Left lung (tissue), 10 donors: ENCODE measurements around the gene NUP188. TPM values are rescaled to one million over a fixed set of nuclear protein-coding genes. Genes with fewer than 3 reads are reported as not detected.

Experiments
- ATAC-seq: fragments of 200-7000 bp; cut with Tn5 transposase; one replicate; pipeline ENCODE4 v1.9.1; 2020; ENCODE audit warnings: moderate library complexity
- DNase-seq, 4 donors: peaks; one replicate each; pipeline ENCODE4 v3.0.0-alpha.2; 2013 to 2020
- H3K27ac ChIP-seq, 2 donors: fragments of 200-600 bp; sonication (generic) in 1 of 2; one replicate each; pipeline versions ENCODE4 v1.5.0 to v1.8.0; 2020 to 2021
- H3K27me3 ChIP-seq, 2 donors: fragments of 200-600 bp; sonication (generic) in 1 of 2; one replicate each; pipeline versions ENCODE4 v1.5.0 to v1.8.0; 2020 to 2021
- H3K36me3 ChIP-seq, 2 donors: fragments of 200-600 bp; sonication (generic) in 1 of 2; one replicate each; pipeline versions ENCODE4 v1.5.0 to v1.8.0; 2020 to 2021
- H3K4me1 ChIP-seq, 2 donors: fragments of 200-600 bp; one replicate each; pipeline ENCODE4 v1.8.0; 2021
- H3K4me3 ChIP-seq, 2 donors: fragments of 200-600 bp; sonication (generic) in 1 of 2; one replicate each; pipeline versions ENCODE4 v1.5.0 to v1.8.0; 2020 to 2021; ENCODE audit warnings: mild to moderate bottlenecking in 1 of 2
- H3K9me3 ChIP-seq, 2 donors: fragments of 200-600 bp; sonication (generic) in 1 of 2; one replicate each; pipeline versions ENCODE4 v1.5.0 to v1.8.0; 2020 to 2021
- intact Hi-C, 2 donors: fragments of 100-400 bp; cut with DNase I; formaldehyde crosslinking; loops; one replicate each; pipeline versions ENCODE4 v1.11.2 to v1.14.2; 2022
- polyA plus RNA-seq, 6 donors: library from polyadenylated mRNA; unstranded; fragments of 120-200 nt; gene quantifications; one replicate each; pipeline ENCODE4 v1.2.1, GENCODE V29; 2013; ENCODE audit not compliant: insufficient read length in 6 of 6
- total RNA-seq, 2 donors: library from RNA; stranded (reverse); fragmentation: NEBNext Ultra II Directional; extraction: Animal tissue kit (Norgen Biotek cat#: 25700); gene quantifications; one replicate each; pipeline ENCODE4 v1.2.1, GENCODE V29; 2021
- TF ChIP-seq, protein P1 (sequence below), 2 donors: fragments of 200-600 bp; sonication (generic) in 1 of 2; IDR thresholded peaks; one replicate each; pipeline versions ENCODE4 v1.5.0 to v1.8.0; 2021; ENCODE audit warnings: antibody characterized with exemption in 2 of 2
- donor health status: DM: no; HTN: yes; CAD: no.
- donor health status: DM: no; HTN: no; CAD: no.

Gene NUP188
- total and polyA plus RNA-seq, 8 donors, result 42.6 to 67.6 (median 58.9) TPM

GRCh38 chr9:129013674-129014073, 66.2 kb downstream of the NUP188 start:
- Histone ChIP-seq H3K27me3 (no peaks in the 10 kb centered on the region), H3K4me3 (no peak overlapping the region), H3K9me3 (no peaks in the 10 kb centered on the region), H3K4me1 (no peaks in the 10 kb centered on the region), H3K36me3 (peaks cover 0 to 82% of the 10 kb centered on the region in 2 donors), H3K27ac (no peak overlapping the region)
- ATAC-seq (no peak), DNase-seq (no peak)
- TF ChIP-seq, protein P1, sequence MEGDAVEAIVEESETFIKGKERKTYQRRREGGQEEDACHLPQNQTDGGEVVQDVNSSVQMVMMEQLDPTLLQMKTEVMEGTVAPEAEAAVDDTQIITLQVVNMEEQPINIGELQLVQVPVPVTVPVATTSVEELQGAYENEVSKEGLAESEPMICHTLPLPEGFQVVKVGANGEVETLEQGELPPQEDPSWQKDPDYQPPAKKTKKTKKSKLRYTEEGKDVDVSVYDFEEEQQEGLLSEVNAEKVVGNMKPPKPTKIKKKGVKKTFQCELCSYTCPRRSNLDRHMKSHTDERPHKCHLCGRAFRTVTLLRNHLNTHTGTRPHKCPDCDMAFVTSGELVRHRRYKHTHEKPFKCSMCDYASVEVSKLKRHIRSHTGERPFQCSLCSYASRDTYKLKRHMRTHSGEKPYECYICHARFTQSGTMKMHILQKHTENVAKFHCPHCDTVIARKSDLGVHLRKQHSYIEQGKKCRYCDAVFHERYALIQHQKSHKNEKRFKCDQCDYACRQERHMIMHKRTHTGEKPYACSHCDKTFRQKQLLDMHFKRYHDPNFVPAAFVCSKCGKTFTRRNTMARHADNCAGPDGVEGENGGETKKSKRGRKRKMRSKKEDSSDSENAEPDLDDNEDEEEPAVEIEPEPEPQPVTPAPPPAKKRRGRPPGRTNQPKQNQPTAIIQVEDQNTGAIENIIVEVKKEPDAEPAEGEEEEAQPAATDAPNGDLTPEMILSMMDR (IDR thresholded peaks at IDR 0.05), result no peak
- intact Hi-C loops, result no loop called here

DNA sequence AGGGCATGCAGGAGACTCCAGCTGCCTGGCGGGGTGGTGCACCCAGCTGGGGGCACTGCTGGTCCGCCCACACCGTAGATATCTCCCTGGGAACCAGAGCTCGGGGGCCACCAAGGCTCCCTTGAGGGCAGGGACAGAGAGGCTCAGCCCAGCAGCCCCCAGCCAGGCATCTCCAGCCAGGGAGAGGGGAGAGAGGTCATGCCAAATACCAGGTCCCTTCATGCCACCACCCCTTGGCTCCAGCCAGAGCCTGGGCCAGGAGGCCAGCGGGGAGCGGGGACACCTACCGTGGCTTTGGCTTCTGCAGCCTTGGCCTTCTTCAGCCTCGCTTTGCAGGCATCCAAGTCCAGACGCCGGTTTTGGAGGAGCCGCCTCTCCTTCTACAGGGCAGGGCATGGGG, 66.6 kb downstream of the NUP188 start:
- Histone ChIP-seq H3K4me3 (no peak overlapping the region), H3K36me3 (peaks cover 0 to 82% of the 10 kb centered on the region in 2 donors), H3K4me1 (no peaks in the 10 kb centered on the region), H3K27ac (no peak overlapping the region), H3K9me3 (no peaks in the 10 kb centered on the region), H3K27me3 (no peaks in the 10 kb centered on the region)
- DNase-seq (no peak), ATAC-seq (no peak)
- intact Hi-C loops, result no loop called here
- TF ChIP-seq, protein P1 (IDR thresholded peaks at IDR 0.05), result no peak

- TF ChIP-seq, protein P1 (IDR thresholded peaks at IDR 0.05), result no peak
- no peak for DNase-seq
- no peak for ATAC-seq
- no peak overlapping the region for H3K4me3 ChIP-seq
- H3K27me3 ChIP-seq, result no peaks in the 10 kb centered on the region
- intact Hi-C loops, result no loop called here
- no peaks in the 10 kb centered on the region for H3K4me1 ChIP-seq
- no peak overlapping the region for H3K27ac ChIP-seq
- H3K36me3 ChIP-seq, result peaks cover 0 to 82% of the 10 kb centered on the region in 2 donors
- no peaks in the 10 kb centered on the region for H3K9me3 ChIP-seq
These were observed 67.1 kb downstream of the NUP188 start for GRCh38 chr9:129014608-129015007.

- Histone ChIP-seq H3K4me3 (no peak overlapping the region), H3K4me1 (peaks cover 0 to 6% of the 10 kb centered on the region in 2 donors), H3K27ac (no peak overlapping the region), H3K27me3 (no peaks in the 10 kb centered on the region), H3K36me3 (peaks cover 0 to 36% of the 10 kb centered on the region in 2 donors), H3K9me3 (no peaks in the 10 kb centered on the region)
- TF ChIP-seq, protein P1 (IDR thresholded peaks at IDR 0.05), result no peak
- intact Hi-C loops, result no loop called here
- no peak for DNase-seq
- no peak for ATAC-seq
These were observed 73.6 kb downstream of the NUP188 start for GRCh38 chr9:129021091-129021490.

DNA sequence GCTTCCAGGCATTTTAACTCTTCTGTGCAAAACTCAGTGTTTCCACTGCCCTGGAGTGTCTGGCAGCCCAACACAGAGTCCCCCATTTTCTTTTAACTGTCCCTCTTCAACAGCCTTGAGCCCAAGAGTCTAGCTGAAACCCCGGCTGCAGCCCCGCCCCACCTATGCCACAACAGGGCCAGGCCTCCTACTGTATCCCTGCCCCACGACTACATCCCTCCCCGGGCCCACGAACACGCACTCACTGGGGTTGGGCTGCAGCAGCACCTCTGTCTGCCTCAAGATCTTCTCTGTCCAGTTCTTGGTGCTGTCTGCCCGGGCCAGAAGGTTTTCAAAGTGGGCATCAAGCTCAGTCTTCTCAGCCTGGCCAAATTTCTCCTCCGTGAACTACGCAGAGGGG, 74.5 kb downstream of the NUP188 start:
- Histone ChIP-seq H3K27me3 (no peaks in the 10 kb centered on the region), H3K27ac (no peak overlapping the region), H3K4me3 (no peak overlapping the region), H3K4me1 (peaks cover 9 to 16% of the 10 kb centered on the region in 2 donors), H3K36me3 (peaks cover 0 to 36% of the 10 kb centered on the region in 2 donors), H3K9me3 (no peaks in the 10 kb centered on the region)
- DNase-seq, result no peak
- TF ChIP-seq, protein P1 (IDR thresholded peaks at IDR 0.05), result no peak
- intact Hi-C loops, result no loop called here
- ATAC-seq, result no peak
